ENCODE measurements around the gene NAPSA.

DNA sequence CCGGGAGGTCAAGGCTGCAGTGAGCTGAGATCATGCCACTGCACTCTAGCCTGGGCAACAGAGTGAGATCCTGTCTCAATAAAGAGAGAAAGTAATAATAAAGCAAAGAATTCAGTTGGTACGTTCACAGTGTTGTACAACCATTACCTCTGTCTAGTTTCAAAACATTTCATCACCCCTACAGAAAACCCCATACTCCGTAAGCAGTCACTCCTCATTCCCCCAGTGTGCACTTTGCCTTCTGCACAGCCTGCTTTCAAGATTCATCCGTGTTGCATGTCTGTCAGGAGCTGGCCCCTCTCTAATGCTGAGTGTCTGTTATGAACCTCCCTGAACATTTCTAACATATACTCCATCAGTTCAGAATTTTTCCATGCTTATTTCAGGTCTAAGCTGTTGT lies 28.1 kb upstream of the NAPSA start:
- TF ChIP-seq, protein P1, sequence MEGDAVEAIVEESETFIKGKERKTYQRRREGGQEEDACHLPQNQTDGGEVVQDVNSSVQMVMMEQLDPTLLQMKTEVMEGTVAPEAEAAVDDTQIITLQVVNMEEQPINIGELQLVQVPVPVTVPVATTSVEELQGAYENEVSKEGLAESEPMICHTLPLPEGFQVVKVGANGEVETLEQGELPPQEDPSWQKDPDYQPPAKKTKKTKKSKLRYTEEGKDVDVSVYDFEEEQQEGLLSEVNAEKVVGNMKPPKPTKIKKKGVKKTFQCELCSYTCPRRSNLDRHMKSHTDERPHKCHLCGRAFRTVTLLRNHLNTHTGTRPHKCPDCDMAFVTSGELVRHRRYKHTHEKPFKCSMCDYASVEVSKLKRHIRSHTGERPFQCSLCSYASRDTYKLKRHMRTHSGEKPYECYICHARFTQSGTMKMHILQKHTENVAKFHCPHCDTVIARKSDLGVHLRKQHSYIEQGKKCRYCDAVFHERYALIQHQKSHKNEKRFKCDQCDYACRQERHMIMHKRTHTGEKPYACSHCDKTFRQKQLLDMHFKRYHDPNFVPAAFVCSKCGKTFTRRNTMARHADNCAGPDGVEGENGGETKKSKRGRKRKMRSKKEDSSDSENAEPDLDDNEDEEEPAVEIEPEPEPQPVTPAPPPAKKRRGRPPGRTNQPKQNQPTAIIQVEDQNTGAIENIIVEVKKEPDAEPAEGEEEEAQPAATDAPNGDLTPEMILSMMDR (IDR thresholded peaks at IDR 0.05; ENCODE audit: low read depth, low read length, poor library complexity, severe bottlenecking), result no peak
- no peak for TF ChIP-seq EZH2phosphoT487 (IDR thresholded peaks at IDR 0.05; ENCODE audit: borderline replicate concordance, low read length)

All from DOHH2 (cell line).